ENCODE measurements around the gene UBE4B.

UBE4B gene

DNA sequence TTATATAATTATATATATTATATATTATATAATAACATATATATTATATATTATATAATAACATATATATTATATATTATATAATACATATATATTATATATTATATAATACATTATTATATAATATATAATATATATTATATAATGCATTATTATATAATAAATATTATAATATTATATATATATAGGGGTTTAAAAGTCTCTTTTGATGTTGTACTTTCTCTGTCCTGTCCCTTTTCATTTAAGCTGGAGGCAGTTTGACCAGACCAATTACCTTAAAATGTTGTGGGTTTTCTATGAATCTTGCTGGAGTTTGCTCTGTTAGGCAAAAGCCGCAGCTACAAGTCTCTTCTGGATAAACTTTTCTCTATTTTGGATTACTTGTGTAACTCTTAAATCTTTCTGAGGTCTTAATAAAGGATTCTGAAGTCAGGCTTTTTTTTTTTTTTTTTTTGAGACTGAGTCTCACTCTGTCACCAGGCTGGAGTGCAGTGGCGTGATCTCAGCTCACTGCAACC, 155.4 kb downstream of the UBE4B start:
- Histone ChIP-seq H2BK15ac (ENCODE audit: low read depth, poor library complexity, severe bottlenecking) (no peak overlapping the region), H4K91ac (ENCODE audit: low read length) (no peak overlapping the region), H3K9me3 (ENCODE audit: control insufficient read depth, low read length) (no peaks in the 10 kb centered on the region), H2BK120ac (ENCODE audit: low read depth, low read length) (no peak overlapping the region), H3K27ac (ENCODE audit: low read length, poor library complexity, severe bottlenecking) (no peak overlapping the region), H3K18ac (ENCODE audit: low read depth in 1 of 2, low read length in 2 of 2) (no peak overlapping the region), H3K4me1 (ENCODE audit: control insufficient read depth, insufficient read depth, low read depth, low read length) (peaks cover 2% of the 10 kb centered on the region), H2AK5ac (ENCODE audit: low read length, severe bottlenecking) (no peak overlapping the region), H3K79me1 (replicated peaks; ENCODE audit: low read length, poor library complexity, severe bottlenecking) (no peaks in the 10 kb centered on the region), H4K8ac (ENCODE audit: low read length) (no peak overlapping the region), H3K4me2 (ENCODE audit: low read length, poor library complexity, severe bottlenecking) (no peak overlapping the region), H2AFZ (ENCODE audit: low read depth, low read length) (no peak overlapping the region), H3K14ac (ENCODE audit: low read length in 2 of 2) (no peak overlapping the region), H3K23ac (ENCODE audit: low read length in 2 of 2) (no peak overlapping the region), H3K9ac (ENCODE audit: low read length) (no peak overlapping the region), H2BK12ac (ENCODE audit: low read length in 2 of 2) (no peak overlapping the region), H3K4ac (ENCODE audit: low read depth in 1 of 2, low read length in 2 of 2) (no peak overlapping the region), H3K36me3 (ENCODE audit: control insufficient read depth in 1 of 2, insufficient read depth in 2 of 2, low read depth in 1 of 2, low read length in 2 of 2) (peaks cover 3 to 9% of the 10 kb centered on the region in 2 experiments), H3K27me3 (ENCODE audit: control insufficient read depth in 1 of 2, insufficient read depth in 1 of 2, low read length in 2 of 2) (no peaks in the 10 kb centered on the region), H3K4me3 (ENCODE audit: insufficient read depth in 1 of 2, low read depth in 1 of 2, low read length in 2 of 2) (no peak overlapping the region), H2BK5ac (ENCODE audit: low read depth, low read length, poor library complexity, severe bottlenecking) (no peak overlapping the region)
- no peak for DNase-seq
- WGBS, result 100% methylated on average over 2 of the region's 2 CpGs

DNA sequence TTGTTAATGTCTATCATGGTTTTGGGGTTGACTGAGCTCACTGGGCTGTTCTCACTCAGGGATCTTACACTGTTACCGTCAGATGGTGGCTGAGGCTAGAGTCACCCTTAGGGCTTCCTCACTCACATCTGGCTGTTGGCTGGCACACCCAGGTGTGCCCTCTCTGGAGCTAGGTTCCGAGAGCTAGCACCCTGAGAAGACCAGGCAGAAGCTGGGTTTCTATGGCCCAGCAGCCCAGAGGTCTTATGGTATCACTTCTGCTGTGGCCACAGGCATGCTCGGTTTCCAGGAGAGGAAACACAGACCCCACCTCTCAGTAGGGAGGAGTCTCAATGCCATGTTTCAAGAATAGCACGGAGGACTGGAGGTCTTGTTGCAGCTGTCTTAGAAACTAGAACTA, 156.9 kb downstream of the UBE4B start:
- H3K4me2 ChIP-seq (ENCODE audit: low read length, poor library complexity, severe bottlenecking), result no peak overlapping the region
- no peak overlapping the region for H2BK120ac ChIP-seq (ENCODE audit: low read depth, low read length)
- H2BK5ac ChIP-seq (ENCODE audit: low read depth, low read length, poor library complexity, severe bottlenecking), result no peak overlapping the region
- H3K23ac ChIP-seq (ENCODE audit: low read length in 2 of 2), result no peak overlapping the region
- H3K27me3 ChIP-seq (ENCODE audit: control insufficient read depth in 1 of 2, insufficient read depth in 1 of 2, low read length in 2 of 2), result no peaks in the 10 kb centered on the region
- H3K79me1 ChIP-seq (replicated peaks; ENCODE audit: low read length, poor library complexity, severe bottlenecking), result no peaks in the 10 kb centered on the region
- H3K4ac ChIP-seq (ENCODE audit: low read depth in 1 of 2, low read length in 2 of 2), result no peak overlapping the region
- no peak overlapping the region for H3K18ac ChIP-seq (ENCODE audit: low read depth in 1 of 2, low read length in 2 of 2)
- peak overlapping the region; percentile 7 for H4K91ac ChIP-seq (ENCODE audit: low read length)
- H3K4me1 ChIP-seq (ENCODE audit: control insufficient read depth, insufficient read depth, low read depth, low read length), result peaks cover 2% of the 10 kb centered on the region
- H2BK12ac ChIP-seq (ENCODE audit: low read length in 2 of 2), result no peak overlapping the region
- no peak for DNase-seq
- H3K9me3 ChIP-seq (ENCODE audit: control insufficient read depth, low read length), result no peaks in the 10 kb centered on the region
- no peak overlapping the region for H2AFZ ChIP-seq (ENCODE audit: low read depth, low read length)
- no peak overlapping the region for H3K27ac ChIP-seq (ENCODE audit: low read length, poor library complexity, severe bottlenecking)
- H3K9ac ChIP-seq (ENCODE audit: low read length), result no peak overlapping the region
- no peak overlapping the region for H2AK5ac ChIP-seq (ENCODE audit: low read length, severe bottlenecking)
- no peak overlapping the region for H2BK15ac ChIP-seq (ENCODE audit: low read depth, poor library complexity, severe bottlenecking)
- H3K14ac ChIP-seq (ENCODE audit: low read length in 2 of 2), result no peak overlapping the region
- no peak overlapping the region for H3K4me3 ChIP-seq (ENCODE audit: insufficient read depth in 1 of 2, low read depth in 1 of 2, low read length in 2 of 2)
- WGBS, result 90% methylated on average over 4 of the region's 4 CpGs
- no peak overlapping the region for H4K8ac ChIP-seq (ENCODE audit: low read length)
- H3K36me3 ChIP-seq (ENCODE audit: control insufficient read depth in 1 of 2, insufficient read depth in 2 of 2, low read depth in 1 of 2, low read length in 2 of 2), result peaks cover 3 to 6% of the 10 kb centered on the region in 2 experiments

DNA sequence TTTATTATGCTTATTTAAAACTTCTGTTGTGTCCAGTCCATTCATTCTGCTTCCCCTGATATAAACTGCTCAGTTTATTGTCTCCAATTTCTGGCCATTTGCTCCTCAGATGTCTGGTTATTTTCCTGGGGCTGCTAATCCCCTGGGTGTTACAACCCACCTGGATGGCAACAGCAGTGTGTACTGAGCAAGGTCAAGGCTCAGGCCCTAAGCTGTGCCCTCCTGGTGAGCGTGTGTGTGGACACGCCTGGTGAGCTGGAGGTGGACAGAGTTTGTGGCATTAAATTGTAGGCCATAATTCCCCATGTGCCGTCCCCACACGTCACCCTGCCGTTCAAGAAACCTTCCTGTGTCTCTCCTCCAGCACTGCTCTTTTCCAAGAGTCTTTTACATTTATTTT, 159.5 kb downstream of the UBE4B start:
- H3K9me3 ChIP-seq (ENCODE audit: control insufficient read depth, low read length), result no peaks in the 10 kb centered on the region
- H3K14ac ChIP-seq (ENCODE audit: low read length in 2 of 2), result no peak overlapping the region
- H4K91ac ChIP-seq (ENCODE audit: low read length), result no peak overlapping the region
- H3K36me3 ChIP-seq (ENCODE audit: control insufficient read depth in 1 of 2, insufficient read depth in 2 of 2, low read depth in 1 of 2, low read length in 2 of 2), result no peaks in the 10 kb centered on the region
- H2BK15ac ChIP-seq (ENCODE audit: low read depth, poor library complexity, severe bottlenecking), result no peak overlapping the region
- no peak overlapping the region for H2BK12ac ChIP-seq (ENCODE audit: low read length in 2 of 2)
- H3K18ac ChIP-seq (ENCODE audit: low read depth in 1 of 2, low read length in 2 of 2), result no peak overlapping the region
- H2AFZ ChIP-seq (ENCODE audit: low read depth, low read length), result no peak overlapping the region
- 94% methylated on average over 2 of the region's 5 CpGs for whole genome bisulfite sequencing
- no peak overlapping the region for H3K23ac ChIP-seq (ENCODE audit: low read length in 2 of 2)
- no peaks in the 10 kb centered on the region for H3K79me1 ChIP-seq (replicated peaks; ENCODE audit: low read length, poor library complexity, severe bottlenecking)
- H3K4me1 ChIP-seq (ENCODE audit: control insufficient read depth, insufficient read depth, low read depth, low read length), result peaks cover 5% of the 10 kb centered on the region
- no peak for DNase-seq
- no peak overlapping the region for H4K8ac ChIP-seq (ENCODE audit: low read length)
- no peak overlapping the region for H3K9ac ChIP-seq (ENCODE audit: low read length)
- H2BK120ac ChIP-seq (ENCODE audit: low read depth, low read length), result no peak overlapping the region
- no peaks in the 10 kb centered on the region for H3K27me3 ChIP-seq (ENCODE audit: control insufficient read depth in 1 of 2, insufficient read depth in 1 of 2, low read length in 2 of 2)
- no peak overlapping the region for H3K4me3 ChIP-seq (ENCODE audit: insufficient read depth in 1 of 2, low read depth in 1 of 2, low read length in 2 of 2)
- H2AK5ac ChIP-seq (ENCODE audit: low read length, severe bottlenecking), result no peak overlapping the region
- no peak overlapping the region for H2BK5ac ChIP-seq (ENCODE audit: low read depth, low read length, poor library complexity, severe bottlenecking)
- H3K27ac ChIP-seq (ENCODE audit: low read length, poor library complexity, severe bottlenecking), result no peak overlapping the region
- no peak overlapping the region for H3K4ac ChIP-seq (ENCODE audit: low read depth in 1 of 2, low read length in 2 of 2)
- H3K4me2 ChIP-seq (ENCODE audit: low read length, poor library complexity, severe bottlenecking), result no peak overlapping the region

DNA sequence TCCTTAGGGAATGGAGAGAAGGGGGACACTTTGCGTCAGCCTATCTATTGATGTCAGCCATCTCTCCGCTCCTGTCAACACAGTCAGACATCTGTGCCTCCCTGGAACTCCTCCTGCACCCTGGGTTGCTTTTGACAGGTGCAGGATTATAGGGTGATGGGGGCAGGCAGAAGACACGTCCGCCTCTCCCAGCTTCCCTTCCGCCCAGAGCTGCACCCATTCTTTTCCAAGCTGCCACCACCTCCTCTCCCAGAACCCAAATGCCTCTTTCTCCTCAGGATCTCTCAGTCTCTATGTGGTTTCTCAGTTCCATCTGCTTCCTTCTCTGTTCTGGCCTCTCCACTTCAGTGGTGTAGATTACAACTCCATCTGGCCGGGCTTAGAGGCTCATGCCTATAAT, 160.5 kb downstream of the UBE4B start:
- no peak overlapping the region for H2BK12ac ChIP-seq (ENCODE audit: low read length in 2 of 2)
- no peak overlapping the region for H2AFZ ChIP-seq (ENCODE audit: low read depth, low read length)
- no peak for DNase-seq
- H3K4me2 ChIP-seq (ENCODE audit: low read length, poor library complexity, severe bottlenecking), result no peak overlapping the region
- H4K91ac ChIP-seq (ENCODE audit: low read length), result no peak overlapping the region
- no peaks in the 10 kb centered on the region for H3K36me3 ChIP-seq (ENCODE audit: control insufficient read depth in 1 of 2, insufficient read depth in 2 of 2, low read depth in 1 of 2, low read length in 2 of 2)
- H3K4me1 ChIP-seq (ENCODE audit: control insufficient read depth, insufficient read depth, low read depth, low read length), result peaks cover 6% of the 10 kb centered on the region
- H2BK15ac ChIP-seq (ENCODE audit: low read depth, poor library complexity, severe bottlenecking), result no peak overlapping the region
- H3K4ac ChIP-seq (ENCODE audit: low read depth in 1 of 2, low read length in 2 of 2), result no peak overlapping the region
- no peak overlapping the region for H2BK120ac ChIP-seq (ENCODE audit: low read depth, low read length)
- H4K8ac ChIP-seq (ENCODE audit: low read length), result no peak overlapping the region
- no peak overlapping the region for H2AK5ac ChIP-seq (ENCODE audit: low read length, severe bottlenecking)
- no peak overlapping the region for H3K27ac ChIP-seq (ENCODE audit: low read length, poor library complexity, severe bottlenecking)
- no peak overlapping the region for H2BK5ac ChIP-seq (ENCODE audit: low read depth, low read length, poor library complexity, severe bottlenecking)
- H3K14ac ChIP-seq (ENCODE audit: low read length in 2 of 2), result peak overlapping the region in 1 of 2 experiments; percentile 18
- no peak overlapping the region for H3K4me3 ChIP-seq (ENCODE audit: insufficient read depth in 1 of 2, low read depth in 1 of 2, low read length in 2 of 2)
- H3K23ac ChIP-seq (ENCODE audit: low read length in 2 of 2), result no peak overlapping the region
- H3K27me3 ChIP-seq (ENCODE audit: control insufficient read depth in 1 of 2, insufficient read depth in 1 of 2, low read length in 2 of 2), result no peaks in the 10 kb centered on the region
- H3K9ac ChIP-seq (ENCODE audit: low read length), result no peak overlapping the region
- no peak overlapping the region for H3K18ac ChIP-seq (ENCODE audit: low read depth in 1 of 2, low read length in 2 of 2)
- no peaks in the 10 kb centered on the region for H3K79me1 ChIP-seq (replicated peaks; ENCODE audit: low read length, poor library complexity, severe bottlenecking)
- WGBS, result 98% methylated on average over 5 of the region's 6 CpGs
- H3K9me3 ChIP-seq (ENCODE audit: control insufficient read depth, low read length), result no peaks in the 10 kb centered on the region
